ENCODE results near the gene TM7SF2. TPM values are rescaled to one million over a fixed set of nuclear protein-coding genes. Genes with fewer than 3 reads are reported as not detected.
A peak's percentile ranks its signal among the peaks of the same experiment; 100 is the strongest.

Gene TM7SF2
- total and polyA plus RNA-seq, 2 of the 8 experiments (the other 6 are each of a cell fraction or from before 2014, with no cell fraction given): 40.1 to 96.0 TPM

DNA sequence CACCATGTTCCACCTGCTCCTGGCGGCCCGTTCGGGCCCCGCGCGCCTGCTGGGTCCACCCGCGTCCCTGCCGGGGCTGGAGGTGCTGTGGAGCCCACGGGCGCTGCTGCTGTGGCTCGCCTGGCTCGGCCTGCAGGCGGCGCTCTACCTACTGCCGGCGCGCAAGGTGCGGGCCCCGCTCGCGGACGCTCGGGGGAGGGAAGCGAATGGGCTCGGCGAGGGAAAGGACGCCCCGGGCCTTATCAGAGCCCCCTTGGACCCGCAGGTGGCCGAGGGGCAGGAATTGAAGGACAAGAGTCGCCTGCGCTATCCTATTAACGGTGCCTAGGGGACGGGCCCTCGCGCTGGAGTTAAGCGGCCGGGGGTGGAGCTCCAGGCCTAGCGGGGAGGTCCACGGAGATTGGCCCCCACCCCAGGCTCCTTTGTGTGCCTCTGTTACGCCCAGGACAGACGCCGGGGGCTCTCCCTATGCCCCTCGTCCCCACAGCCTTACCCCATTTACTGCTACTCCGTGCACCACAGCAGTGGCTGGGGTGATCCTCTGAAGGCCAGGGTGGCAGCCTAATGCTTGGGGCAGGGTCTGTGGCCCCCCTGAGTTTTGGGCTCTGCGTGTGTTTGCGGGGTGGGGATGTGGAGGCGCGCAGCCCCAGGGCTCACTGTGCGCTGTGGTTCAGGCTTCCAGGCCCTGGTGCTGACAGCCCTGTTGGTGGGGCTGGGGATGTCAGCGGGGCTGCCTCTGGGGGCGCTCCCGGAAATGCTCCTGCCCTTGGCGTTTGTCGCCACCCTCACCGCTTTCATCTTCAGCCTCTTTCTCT lies 1.1 kb downstream of the TM7SF2 start (continued):
- TF ChIP-seq SP4 (IDR thresholded peaks at IDR 0.05; ENCODE audit: low read length) (0 out of 2 replicates have a peak, but pooled peaks have one; percentile 49), RNF2 (IDR thresholded peaks at IDR 0.05; ENCODE audit: borderline replicate concordance, low read depth, low read length, missing control alignments, poor library complexity, severe bottlenecking) (no peak), TBP (IDR thresholded peaks at IDR 0.05; ENCODE audit: low read depth, low read length) (no peak), CEBPB (IDR thresholded peaks at IDR 0.05; ENCODE audit: low read depth, low read length) (no peak), BACH1 (IDR thresholded peaks at IDR 0.05; ENCODE audit: low read length) (peak; percentile 96), FOSL1 (IDR thresholded peaks at IDR 0.05; ENCODE audit: insufficient read depth, low read depth, low read length) (no peak), ZNF274 (IDR thresholded peaks at IDR 0.05; ENCODE audit: borderline replicate concordance, extremely low read depth, low read length) (no peak), SAP30 (IDR thresholded peaks at IDR 0.05; ENCODE audit: insufficient read depth, insufficient replicate concordance, low read length) (peak; percentile 48), TAF1 (IDR thresholded peaks at IDR 0.05; ENCODE audit: low read depth, low read length) (0 out of 2 replicates have a peak, but pooled peaks have one; percentile 42), YY1 (IDR thresholded peaks at IDR 0.05; ENCODE audit: low read depth, low read length) (no peak)
